ENCODE data around the gene SCO1. TPM values are rescaled to one million over a fixed set of nuclear protein-coding genes. Genes with fewer than 3 reads are reported as not detected.
A peak's percentile ranks its signal among the peaks of the same experiment; 100 is the strongest.

The SCO1 gene
- total and polyA plus RNA-seq, 8 donors: 3.3 to 12.4 (median 9.4) TPM

DNA sequence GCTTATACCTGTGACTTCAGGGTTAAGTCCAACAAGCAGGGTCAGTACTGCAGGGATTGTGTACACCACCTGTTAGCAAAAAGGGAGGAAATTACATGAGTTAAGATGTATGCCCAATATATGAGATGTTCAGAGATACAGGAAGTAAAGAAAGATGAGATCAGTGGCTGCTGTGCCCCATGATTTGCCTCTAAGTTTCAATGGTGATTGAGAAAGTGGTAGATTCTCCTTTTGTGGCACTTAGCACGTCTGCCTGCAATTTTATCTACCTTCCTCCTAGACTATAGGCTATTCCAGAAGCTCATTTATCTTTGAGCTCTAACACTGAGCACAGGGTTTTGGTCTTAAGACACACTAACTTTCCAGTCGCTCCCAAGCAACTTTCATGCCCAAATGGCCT is 28.9 kb upstream of the SCO1 start:
- WGBS, 2 donors: 58 to 65% methylated on average over 2 of the region's 2 CpGs
- ATAC-seq (no peak), DNase-seq (no peak), FAIRE-seq (no peak)
- no peak overlapping the region for H3K27ac ChIP-seq
- H3K36me3 ChIP-seq: no peaks in the 10 kb centered on the region
- no peak overlapping the region for H3K4me3 ChIP-seq
- no peaks in the 10 kb centered on the region for H3K27me3 ChIP-seq
- intact Hi-C loops (cut with DNase I): no loop called here
- no peaks in the 10 kb centered on the region for H3K9me3 ChIP-seq
- TF ChIP-seq, protein P1, sequence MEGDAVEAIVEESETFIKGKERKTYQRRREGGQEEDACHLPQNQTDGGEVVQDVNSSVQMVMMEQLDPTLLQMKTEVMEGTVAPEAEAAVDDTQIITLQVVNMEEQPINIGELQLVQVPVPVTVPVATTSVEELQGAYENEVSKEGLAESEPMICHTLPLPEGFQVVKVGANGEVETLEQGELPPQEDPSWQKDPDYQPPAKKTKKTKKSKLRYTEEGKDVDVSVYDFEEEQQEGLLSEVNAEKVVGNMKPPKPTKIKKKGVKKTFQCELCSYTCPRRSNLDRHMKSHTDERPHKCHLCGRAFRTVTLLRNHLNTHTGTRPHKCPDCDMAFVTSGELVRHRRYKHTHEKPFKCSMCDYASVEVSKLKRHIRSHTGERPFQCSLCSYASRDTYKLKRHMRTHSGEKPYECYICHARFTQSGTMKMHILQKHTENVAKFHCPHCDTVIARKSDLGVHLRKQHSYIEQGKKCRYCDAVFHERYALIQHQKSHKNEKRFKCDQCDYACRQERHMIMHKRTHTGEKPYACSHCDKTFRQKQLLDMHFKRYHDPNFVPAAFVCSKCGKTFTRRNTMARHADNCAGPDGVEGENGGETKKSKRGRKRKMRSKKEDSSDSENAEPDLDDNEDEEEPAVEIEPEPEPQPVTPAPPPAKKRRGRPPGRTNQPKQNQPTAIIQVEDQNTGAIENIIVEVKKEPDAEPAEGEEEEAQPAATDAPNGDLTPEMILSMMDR (IDR thresholded peaks at IDR 0.05): no peak
- H3K4me1 ChIP-seq: no peaks in the 10 kb centered on the region

DNA sequence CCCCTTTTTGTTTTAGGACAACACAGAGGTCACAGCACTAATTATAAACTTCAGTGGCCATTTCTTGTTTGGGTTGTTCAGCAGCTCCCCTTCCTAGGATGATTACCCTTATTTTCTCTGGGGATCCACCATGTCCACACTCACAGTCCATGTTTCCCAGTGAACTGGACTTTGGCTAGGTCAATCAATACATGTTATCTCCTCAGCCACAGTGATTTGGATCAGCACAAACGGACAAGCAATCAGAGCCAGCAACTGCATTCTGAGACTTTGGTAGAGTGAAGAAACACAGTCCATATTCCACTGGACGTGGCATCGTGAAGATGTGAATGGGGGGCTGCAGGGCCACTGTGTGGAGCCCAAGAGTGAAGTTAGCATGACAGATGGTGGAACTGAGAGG is 27.9 kb upstream of the SCO1 start:
- no peak for FAIRE-seq

DNA sequence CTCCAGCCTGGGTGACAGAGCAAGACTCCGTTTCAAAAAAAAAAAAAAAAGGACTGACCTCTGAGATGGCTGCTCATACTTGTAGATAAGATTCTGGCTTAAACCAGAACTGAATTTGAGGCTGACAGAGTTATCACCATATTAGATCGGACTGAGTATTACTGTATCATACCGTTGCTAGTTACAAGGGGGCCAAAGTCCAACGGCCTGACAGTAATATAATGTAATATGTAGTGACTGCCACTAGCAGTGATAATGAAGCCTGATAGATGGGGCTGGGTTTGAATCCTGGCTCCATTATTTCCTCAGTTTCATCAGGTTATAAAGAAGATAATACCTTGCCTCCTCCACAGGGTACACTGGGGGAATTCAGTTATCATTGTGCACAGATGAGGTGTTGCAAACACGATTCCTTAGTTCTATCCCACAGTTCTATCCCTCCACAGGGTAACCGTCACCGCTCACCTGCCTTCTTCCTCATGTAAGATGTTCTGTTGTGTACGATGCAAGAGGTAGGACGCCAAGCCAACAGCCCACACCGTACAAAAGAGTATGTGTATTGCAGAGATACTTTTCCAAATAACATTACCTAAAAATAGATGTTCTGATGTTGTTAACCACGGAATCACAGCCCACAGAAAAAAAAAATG is 27.3 kb upstream of the SCO1 start:
- H3K36me3 ChIP-seq: no peaks in the 10 kb centered on the region
- TF ChIP-seq, protein P1 (IDR thresholded peaks at IDR 0.05): no peak
- no peak for ATAC-seq
- DNase-seq: no peak
- H3K9me3 ChIP-seq: no peaks in the 10 kb centered on the region
- no peak overlapping the region for H3K27ac ChIP-seq
- no peak for FAIRE-seq
- intact Hi-C loops (cut with DNase I): no loop called here
- WGBS, 2 donors: 85% methylated on average over 11 of the region's 11 CpGs
- H3K4me1 ChIP-seq: no peaks in the 10 kb centered on the region
- no peaks in the 10 kb centered on the region for H3K27me3 ChIP-seq
- H3K4me3 ChIP-seq: no peak overlapping the region

More for the DNA sequence above, 27.9 kb upstream of the SCO1 start:
- Histone ChIP-seq H3K9me3 (no peaks in the 10 kb centered on the region), H3K4me3 (no peak overlapping the region), H3K27ac (no peak overlapping the region), H3K36me3 (no peaks in the 10 kb centered on the region), H3K27me3 (no peaks in the 10 kb centered on the region), H3K4me1 (no peaks in the 10 kb centered on the region)
- 53% methylated on average over 3 of the region's 3 CpGs for WGBS, 2 donors
- ATAC-seq: no peak
- TF ChIP-seq, protein P1 (IDR thresholded peaks at IDR 0.05): no peak
- intact Hi-C loops (cut with DNase I): no loop called here
- DNase-seq: no peak

DNA sequence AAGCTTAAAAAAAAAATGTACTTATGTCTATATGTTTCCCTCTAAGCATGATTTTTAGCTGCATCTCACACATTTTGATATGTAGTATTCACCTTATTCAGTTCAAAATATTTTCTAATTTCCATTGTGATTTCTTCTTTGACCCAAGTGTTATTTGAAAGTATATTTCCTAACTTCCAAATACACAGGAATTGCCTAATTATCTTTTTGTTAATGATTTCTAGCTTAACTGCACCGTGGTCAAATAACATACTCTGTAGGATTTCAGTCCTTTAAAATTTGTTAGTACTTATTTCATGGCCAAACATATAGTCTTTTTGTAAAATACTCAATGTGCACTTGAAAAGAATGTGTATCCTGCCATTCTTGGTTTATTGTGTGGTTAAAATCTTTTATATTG is 21.2 kb upstream of the SCO1 start:
- TF ChIP-seq, protein P1 (IDR thresholded peaks at IDR 0.05): no peak
- H3K9me3 ChIP-seq: no peaks in the 10 kb centered on the region
- FAIRE-seq: peak; percentile 71
- H3K36me3 ChIP-seq: no peaks in the 10 kb centered on the region
- intact Hi-C loops (cut with DNase I): no loop called here
- DNase-seq: no peak
- peaks cover 0 to 3% (median 0%) of the 10 kb centered on the region in 3 donors for H3K4me1 ChIP-seq
- no peaks in the 10 kb centered on the region for H3K27me3 ChIP-seq
- H3K4me3 ChIP-seq: no peak overlapping the region
- H3K27ac ChIP-seq: no peak overlapping the region
- 15 to 29% methylated on average over 1 of the region's 1 CpG for WGBS, 2 donors
- ATAC-seq: no peak

DNA sequence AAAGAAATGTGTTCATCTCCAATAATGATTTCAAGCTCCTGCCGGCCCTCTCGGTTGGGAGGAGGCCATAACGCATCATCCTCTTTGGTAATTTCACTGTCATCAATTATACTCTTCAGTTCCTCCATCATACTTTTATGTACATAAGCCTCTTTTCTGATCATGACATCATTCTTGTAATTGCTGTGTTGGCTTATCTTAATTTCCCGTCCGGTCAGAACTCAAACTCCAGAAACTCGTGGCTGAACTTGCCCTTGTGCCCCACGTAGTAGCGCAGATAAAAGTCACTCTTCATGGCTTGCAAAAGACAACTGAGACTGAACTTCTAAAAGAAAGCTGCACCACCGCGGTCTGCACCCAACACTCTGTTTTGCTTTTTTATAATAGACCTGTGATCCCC is 18.9 kb upstream of the SCO1 start:
- Histone ChIP-seq H3K9me3 (no peaks in the 10 kb centered on the region), H3K4me3 (no peak overlapping the region), H3K4me1 (peaks cover 0 to 3% (median 0%) of the 10 kb centered on the region in 3 donors), H3K27me3 (no peaks in the 10 kb centered on the region), H3K27ac (no peak overlapping the region), H3K36me3 (peaks cover 2 to 9% (median 5%) of the 10 kb centered on the region in 3 donors)
- DNase-seq (no peak), FAIRE-seq (no peak), ATAC-seq (no peak)
- TF ChIP-seq, protein P1 (IDR thresholded peaks at IDR 0.05): no peak
- WGBS, 2 donors: 81 to 89% methylated on average over 10 of the region's 10 CpGs
- intact Hi-C loops (cut with DNase I): no loop called here

All from pancreas (tissue), 10 donors.